SHP77 treated with DMSO at 0.1 percent for 48 hours (cell line): ENCODE measurements around the gene MFAP2.

Source experiments
- DNase-seq: peaks from one replicate; lab custom pipeline; 2025; lab: John Stamatoyannopoulos, UW

The MFAP2 gene

GRCh38 chr1:17007121-17007520 lies 26.7 kb upstream of the MFAP2 start:
- DNase-seq: no peak

- no peak for DNase-seq
Measured at GRCh38 chr1:17005365-17005740, 24.9 kb upstream of the MFAP2 start.

GRCh38 chr1:17004466-17005364 lies 24.3 kb upstream of the MFAP2 start:
- no peak for DNase-seq

GRCh38 chr1:17002524-17002902 lies 22.1 kb upstream of the MFAP2 start:
- DNase-seq: no peak

GRCh38 chr1:17001760-17002523 lies 21.5 kb upstream of the MFAP2 start:
- DNase-seq: no peak

GRCh38 chr1:16999863-17000262 lies 19.4 kb upstream of the MFAP2 start:
- DNase-seq: no peak

DNA sequence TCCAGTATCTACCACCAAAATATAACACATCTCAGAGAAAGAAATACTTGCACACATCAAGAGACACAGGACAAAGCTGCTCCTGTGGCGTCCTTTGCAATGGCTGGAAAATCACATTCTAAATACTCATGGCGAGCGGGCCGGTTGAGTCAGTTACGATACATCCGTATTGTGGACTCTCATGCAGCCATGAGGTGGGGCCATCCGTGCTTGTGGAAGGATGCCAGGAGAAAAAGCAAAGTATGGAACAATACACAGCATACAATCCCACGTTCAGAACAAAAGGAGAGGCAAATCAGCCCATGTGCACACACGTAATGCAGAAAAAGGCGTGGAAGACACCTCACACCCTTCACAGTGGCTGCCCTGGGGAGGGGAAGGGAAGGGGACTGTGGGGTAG lies 18.2 kb upstream of the MFAP2 start:
- DNase-seq: no peak

DNA sequence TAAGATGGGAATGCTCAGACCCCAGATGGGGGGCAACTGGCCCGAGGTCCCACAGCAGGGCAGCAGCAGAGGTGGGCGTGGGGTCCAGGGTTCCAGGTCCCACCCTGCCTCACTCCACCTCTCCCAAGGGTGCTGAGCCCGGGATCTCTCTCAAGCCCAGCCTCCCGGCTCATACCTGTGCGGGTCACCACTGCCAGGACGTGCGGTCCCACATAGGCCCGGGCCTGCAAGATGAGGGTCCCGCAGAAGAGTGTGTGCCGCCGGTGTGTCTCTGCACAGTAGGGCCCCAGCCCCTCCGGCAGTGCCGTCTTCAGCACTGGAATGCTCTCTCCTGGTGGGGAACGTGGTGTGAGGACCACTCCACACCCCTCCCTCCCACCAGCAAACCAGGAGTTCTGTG lies 16.4 kb upstream of the MFAP2 start:
- DNase-seq: no peak

DNA sequence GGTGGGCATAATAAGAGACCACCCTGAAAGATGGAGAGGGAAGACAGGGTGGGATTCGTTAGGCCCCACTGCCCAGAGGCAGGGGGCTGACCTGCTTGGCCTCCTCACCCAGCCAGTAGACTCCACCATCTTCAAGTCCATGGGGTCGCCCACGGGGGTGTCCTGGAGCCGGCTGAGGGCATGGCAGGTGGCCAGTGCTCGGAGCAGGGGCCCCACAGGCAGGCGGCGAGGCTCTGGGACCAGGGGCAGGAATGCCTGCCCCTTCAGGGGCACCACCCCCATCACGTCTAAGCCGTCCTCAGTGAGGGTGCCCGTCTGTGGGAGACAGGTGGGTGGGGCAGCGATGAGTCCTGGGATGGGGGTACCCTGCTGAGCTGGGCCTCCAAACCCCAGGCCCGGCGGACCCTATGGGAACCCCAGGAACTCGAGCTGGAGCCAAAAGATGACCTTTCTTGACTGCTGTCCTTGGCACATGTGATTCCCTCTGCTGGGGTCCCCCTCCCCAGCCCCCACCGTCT lies 13.2 kb upstream of the MFAP2 start:
- no peak for DNase-seq

GRCh38 chr1:16992675-16993074 lies 12.3 kb upstream of the MFAP2 start:
- no peak for DNase-seq

GRCh38 chr1:16992102-16992501 lies 11.7 kb upstream of the MFAP2 start:
- DNase-seq: no peak

GRCh38 chr1:16991571-16991970 lies 11.2 kb upstream of the MFAP2 start:
- no peak for DNase-seq

GRCh38 chr1:16989676-16990391 lies 9.4 kb upstream of the MFAP2 start:
- DNase-seq: no peak

DNA sequence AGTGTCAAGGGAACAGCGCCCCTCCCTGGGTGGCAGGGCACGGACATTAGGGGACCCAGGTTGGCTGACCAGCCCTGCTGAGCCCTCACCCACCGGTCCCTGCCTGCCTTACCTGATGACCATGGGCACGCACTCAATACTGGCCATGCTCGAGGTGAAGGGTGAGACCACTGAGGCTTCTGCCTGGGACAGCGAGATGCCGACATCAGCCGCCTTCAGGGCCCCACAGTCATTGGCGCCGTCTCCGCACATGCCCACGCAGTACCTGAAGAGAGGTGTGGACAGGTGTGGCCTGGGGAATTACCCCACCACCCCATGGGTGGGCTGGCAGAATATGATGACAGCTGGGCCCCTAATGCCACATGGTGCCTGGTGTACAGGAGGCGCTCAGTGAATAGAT lies 7.8 kb upstream of the MFAP2 start:
- DNase-seq: no peak

- DNase-seq: no peak
Measured at GRCh38 chr1:16986962-16987361, 6.5 kb upstream of the MFAP2 start.

GRCh38 chr1:16986560-16986959 lies 6.1 kb upstream of the MFAP2 start:
- DNase-seq: no peak

DNA sequence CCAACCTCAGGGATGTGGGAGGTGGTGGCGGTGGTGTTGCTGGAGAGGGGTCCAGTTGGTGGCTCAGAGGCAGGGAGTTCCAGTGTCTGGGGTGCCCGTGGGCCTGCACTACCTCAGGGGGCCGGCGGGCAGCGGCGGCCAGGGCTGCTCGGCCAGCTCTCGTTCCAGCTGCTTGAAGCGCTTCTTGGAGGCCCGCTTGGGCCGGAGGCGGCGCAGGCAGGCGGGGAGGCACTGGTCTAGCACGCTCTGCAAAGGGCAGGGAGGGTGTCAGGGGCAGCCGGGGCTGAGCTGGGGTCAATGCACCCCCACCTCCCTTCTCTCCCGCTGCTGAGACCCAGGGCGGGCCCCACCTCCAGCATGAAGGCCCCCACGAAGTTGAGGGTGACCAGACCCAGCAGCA lies 5.7 kb upstream of the MFAP2 start:
- no peak for DNase-seq

DNA sequence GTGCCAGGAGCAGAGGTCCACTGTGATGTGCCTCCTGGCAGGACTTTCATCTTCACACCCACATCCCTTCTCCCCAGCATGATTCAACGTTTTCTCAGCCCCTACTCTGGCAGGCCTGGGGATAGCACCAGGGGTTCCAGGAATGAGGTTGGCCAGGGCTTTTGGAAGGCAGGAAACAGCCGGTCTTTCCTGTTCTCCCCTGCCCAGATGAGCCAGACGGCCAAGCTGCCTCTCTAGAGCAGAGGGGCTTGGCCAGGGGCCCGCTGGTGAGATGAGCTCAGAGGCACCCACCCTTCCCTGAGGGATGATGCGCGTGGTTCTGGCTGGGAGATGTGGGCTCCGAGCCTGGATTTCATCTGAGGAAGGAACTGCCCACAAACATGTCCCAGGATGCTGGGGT lies 4.3 kb upstream of the MFAP2 start:
- DNase-seq: no peak

DNA sequence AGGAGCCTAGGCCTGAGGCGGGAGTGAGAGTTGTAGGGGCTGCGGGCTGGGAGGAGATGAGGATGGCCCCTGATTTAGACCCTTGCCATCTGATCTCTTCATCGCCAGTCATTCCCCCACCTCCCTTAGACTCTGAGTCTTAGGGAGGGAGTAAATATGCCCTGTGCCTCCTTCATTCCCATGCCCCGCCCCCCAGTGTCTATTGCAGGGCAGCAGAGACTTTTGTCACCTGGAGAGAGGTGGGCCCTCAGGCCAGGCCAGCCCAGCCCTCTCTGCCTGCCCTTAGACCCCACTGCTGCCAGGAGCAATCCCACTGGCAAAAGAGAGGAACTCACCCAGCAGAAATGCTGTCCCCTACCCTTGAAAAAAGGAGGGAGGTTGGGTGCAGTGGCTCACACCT lies 3.2 kb upstream of the MFAP2 start:
- DNase-seq: no peak

DNA sequence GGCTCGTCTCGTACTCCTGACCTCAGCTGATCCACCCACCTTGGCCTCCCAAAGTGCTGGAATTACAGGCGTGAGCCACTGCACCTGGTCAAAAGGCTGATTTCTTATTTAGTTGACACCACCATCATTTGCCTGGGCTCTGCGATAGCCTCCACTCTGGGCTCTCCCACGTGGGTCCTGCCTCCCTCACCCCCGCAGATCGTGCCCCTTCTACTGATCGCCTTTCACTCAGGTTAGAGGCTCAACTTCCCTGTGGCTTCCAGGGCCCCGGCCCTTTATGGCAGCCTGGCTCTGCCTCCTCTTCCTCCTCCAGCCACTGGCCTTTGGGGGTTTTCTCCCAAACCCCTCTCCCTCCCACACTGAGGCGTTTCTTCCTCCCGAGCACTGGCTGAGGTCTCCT lies 2.5 kb upstream of the MFAP2 start:
- no peak for DNase-seq

DNA sequence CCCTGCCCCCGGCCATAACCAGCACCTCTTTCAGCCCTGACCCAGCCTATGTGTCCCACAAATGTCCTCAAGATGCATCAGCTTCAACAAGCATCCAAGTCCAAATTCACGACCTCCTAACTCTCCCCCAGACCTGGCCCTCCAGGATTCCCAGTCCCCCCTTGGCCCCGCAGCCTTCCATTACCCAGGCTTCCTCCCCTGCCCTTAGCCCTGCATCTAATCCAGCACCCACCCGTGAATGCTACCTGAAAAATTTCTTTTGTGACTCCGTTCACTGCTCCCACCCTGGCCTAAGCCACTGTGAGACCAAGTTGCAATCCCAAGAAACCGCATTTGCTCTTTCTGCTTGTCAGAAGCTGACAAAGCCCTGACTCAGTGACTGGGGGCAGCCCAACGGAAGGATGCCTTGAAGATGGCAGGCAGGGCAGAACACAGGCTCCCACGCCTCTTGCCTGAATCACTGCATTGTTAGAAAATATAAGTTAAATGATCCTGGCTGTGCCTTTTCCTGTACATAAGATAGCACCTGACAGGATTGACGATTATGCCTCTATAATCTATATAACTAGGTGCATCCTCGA lies 939 bp upstream of the MFAP2 start:
- DNase-seq: no peak
